ENCODE results near the gene AFM.
"Not testable (repeated sequence)": the region's sequence is repeated elsewhere in the genome, so short reads cannot be mapped to it uniquely, and the experiment has no call there.

Gene AFM

GRCh38 chr4:73540826-73541225 lies 59.3 kb downstream of the AFM start:
- no peak overlapping the region for H3K4me3 ChIP-seq (ENCODE audit: low read length)
- TF ChIP-seq CTCF (conservative IDR thresholded peaks at IDR 0.05; ENCODE audit: low read depth, low read length), result no peak
- DNase-seq (ENCODE audit: low read depth), result no peak

- DNase-seq (ENCODE audit: low read depth), result no peak
- no peak for TF ChIP-seq CTCF (conservative IDR thresholded peaks at IDR 0.05; ENCODE audit: low read depth, low read length)
- no peak overlapping the region for H3K4me3 ChIP-seq (ENCODE audit: low read length)
Measured at GRCh38 chr4:73541251-73541650, 59.7 kb downstream of the AFM start.

- no peak overlapping the region for H3K4me3 ChIP-seq (ENCODE audit: low read length)
- no peak for TF ChIP-seq CTCF (conservative IDR thresholded peaks at IDR 0.05; ENCODE audit: low read depth, low read length)
- DNase-seq (ENCODE audit: low read depth), result no peak
Measured at GRCh38 chr4:73544620-73545019, 63.1 kb downstream of the AFM start.

GRCh38 chr4:73550865-73551264 lies 69.3 kb downstream of the AFM start:
- not testable (repeated sequence) for DNase-seq (ENCODE audit: low read depth); H3K4me3 ChIP-seq (ENCODE audit: low read length)
